GM12872 (cell line): ENCODE data around the gene ABCA2.

Source experiments
- TF ChIP-seq, protein P1 (sequence below): IDR thresholded peaks from 3 replicates; pipeline ENCODE4 v1.5.1; 2011; ENCODE audit warnings: low read depth, mild to moderate bottlenecking, low read length, moderate library complexity; ENCODE audit not compliant: insufficient read depth

Gene ABCA2, protein sequence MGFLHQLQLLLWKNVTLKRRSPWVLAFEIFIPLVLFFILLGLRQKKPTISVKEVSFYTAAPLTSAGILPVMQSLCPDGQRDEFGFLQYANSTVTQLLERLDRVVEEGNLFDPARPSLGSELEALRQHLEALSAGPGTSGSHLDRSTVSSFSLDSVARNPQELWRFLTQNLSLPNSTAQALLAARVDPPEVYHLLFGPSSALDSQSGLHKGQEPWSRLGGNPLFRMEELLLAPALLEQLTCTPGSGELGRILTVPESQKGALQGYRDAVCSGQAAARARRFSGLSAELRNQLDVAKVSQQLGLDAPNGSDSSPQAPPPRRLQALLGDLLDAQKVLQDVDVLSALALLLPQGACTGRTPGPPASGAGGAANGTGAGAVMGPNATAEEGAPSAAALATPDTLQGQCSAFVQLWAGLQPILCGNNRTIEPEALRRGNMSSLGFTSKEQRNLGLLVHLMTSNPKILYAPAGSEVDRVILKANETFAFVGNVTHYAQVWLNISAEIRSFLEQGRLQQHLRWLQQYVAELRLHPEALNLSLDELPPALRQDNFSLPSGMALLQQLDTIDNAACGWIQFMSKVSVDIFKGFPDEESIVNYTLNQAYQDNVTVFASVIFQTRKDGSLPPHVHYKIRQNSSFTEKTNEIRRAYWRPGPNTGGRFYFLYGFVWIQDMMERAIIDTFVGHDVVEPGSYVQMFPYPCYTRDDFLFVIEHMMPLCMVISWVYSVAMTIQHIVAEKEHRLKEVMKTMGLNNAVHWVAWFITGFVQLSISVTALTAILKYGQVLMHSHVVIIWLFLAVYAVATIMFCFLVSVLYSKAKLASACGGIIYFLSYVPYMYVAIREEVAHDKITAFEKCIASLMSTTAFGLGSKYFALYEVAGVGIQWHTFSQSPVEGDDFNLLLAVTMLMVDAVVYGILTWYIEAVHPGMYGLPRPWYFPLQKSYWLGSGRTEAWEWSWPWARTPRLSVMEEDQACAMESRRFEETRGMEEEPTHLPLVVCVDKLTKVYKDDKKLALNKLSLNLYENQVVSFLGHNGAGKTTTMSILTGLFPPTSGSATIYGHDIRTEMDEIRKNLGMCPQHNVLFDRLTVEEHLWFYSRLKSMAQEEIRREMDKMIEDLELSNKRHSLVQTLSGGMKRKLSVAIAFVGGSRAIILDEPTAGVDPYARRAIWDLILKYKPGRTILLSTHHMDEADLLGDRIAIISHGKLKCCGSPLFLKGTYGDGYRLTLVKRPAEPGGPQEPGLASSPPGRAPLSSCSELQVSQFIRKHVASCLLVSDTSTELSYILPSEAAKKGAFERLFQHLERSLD (N-terminal part only)

DNA sequence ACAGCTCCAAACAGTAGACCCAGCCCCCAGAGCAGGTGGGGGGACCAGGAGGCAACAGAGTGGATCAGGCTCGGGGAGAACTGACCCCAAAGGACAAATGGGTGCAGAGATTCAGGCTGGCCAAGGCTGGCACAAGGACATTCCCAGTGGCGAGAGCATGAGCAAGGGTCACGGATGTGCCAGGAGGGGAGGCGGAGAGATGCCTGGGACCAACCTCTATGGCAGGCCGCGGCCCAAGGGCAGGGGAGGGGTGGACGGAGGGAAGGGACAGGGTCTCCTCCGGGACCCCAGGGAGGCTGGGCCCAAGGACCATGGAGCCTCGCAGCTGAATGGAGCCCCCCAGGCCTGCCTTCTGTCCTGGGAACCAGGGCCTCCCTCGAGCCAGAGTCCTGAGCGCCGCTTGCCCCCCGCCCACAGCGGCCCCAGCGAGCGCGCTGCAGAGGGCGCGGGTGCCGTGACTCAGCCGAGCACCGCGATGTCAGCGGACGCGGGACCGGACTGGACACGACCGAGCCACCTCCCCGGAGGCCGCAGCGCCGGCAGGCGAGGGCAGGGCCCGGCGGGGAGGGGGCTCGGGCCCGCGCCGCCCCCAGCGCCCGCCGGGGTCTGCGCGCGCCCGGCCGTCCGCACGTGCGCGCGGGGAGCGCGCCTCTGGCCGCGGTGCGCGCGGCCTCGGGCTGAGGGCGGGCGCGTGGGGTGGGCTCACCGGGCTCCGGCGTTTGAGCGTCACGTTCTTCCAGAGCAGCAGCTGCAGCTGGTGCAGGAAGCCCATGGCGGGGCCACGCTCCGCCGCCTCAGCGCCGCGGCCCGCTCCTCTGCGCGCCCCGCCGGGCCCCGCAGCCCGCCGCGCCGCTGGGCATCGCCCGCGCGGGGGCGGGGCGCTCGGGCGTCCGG is at the start of gene ABCA2:
TSS of gene ABCA2 (minus strand) at position 869 of the 894 bp plus-strand sequence. CDS start at position 772, 97 bp downstream.
- TF ChIP-seq, protein P1, sequence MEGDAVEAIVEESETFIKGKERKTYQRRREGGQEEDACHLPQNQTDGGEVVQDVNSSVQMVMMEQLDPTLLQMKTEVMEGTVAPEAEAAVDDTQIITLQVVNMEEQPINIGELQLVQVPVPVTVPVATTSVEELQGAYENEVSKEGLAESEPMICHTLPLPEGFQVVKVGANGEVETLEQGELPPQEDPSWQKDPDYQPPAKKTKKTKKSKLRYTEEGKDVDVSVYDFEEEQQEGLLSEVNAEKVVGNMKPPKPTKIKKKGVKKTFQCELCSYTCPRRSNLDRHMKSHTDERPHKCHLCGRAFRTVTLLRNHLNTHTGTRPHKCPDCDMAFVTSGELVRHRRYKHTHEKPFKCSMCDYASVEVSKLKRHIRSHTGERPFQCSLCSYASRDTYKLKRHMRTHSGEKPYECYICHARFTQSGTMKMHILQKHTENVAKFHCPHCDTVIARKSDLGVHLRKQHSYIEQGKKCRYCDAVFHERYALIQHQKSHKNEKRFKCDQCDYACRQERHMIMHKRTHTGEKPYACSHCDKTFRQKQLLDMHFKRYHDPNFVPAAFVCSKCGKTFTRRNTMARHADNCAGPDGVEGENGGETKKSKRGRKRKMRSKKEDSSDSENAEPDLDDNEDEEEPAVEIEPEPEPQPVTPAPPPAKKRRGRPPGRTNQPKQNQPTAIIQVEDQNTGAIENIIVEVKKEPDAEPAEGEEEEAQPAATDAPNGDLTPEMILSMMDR: no peak

DNA sequence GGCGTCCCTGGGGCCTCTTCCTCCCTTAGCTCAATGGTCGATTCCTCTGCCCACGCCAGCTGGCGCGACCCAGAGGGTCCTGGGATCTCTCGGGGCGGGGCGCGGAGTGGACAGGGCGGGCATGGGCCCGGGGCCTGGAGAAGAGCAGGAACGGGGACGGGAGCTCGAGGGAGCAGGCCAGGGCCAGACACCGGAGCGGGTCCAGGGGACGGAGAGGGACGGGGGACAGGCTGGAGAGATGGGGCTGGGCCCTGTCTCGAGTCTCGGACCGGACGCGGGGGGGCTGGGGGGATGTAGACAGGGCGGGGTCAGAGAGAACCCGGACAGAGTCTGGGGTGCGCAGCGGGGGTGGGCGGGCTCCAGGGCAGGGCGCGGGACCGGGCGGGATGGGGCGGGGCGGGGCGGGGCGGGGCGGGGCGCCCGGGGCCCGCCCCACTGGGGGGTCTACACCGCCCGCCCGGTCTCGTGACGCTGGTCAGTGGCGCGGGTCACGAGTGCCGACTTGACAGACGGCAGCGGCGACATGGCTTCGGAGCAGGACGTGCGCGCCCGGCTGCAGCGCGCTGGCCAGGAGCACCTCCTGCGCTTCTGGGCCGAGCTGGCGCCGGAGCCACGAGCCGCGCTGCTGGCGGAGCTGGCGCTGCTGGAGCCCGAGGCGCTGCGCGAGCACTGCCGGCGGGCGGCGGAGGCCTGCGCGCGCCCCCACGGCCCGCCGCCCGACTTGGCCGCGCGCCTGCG is 49.1 kb upstream of the ABCA2 start, which contains the start of gene UAP1L1:
TSS of gene UAP1L1 (plus strand) at position 508 of the 738 bp plus-strand sequence. CDS start at position 524, 16 bp downstream.
- TF ChIP-seq, protein P1: no peak

DNA sequence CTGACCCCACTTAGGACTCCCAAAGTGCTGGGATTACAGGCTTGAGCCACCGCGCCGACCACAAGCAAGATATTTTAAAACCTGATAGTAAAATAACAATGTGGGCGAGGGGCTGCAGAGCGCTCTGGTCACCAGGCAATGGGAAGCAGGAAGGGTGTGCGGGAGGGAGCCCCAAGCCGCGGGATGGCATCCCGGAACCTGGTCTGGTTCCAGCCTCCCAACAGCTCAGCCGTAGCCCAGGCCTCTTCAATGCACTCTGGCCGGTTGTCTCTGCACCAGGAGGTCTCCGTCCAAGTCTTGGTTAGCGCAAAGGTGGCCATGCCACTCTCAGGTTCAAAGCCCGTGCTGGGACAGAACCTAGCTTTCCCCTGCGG is 48.6 kb upstream of the ABCA2 start:
- TF ChIP-seq, protein P1: no peak

DNA sequence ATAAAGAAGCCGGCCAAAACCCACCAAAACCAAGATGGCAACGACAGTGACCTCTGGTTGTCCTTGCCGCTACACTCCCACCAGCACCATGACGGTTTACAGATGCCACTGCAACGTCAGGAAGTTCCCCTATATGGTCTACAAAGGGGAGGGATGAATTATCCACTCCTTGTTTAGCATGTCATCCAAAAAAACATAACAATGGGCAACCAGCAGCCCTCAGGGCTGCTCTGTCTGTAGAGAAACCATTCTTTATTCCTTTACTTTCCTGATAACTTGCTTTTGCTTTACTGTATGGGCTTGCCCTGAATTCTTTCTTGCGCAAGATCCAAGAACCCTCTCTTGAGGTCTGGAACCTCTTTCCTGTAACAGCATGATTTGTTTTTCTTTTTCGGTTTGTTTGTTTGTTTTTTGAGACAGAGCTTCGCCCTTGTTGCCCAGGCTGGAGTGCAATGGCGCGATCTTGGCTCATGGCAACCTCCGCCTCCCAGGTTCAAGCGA is 47.3 kb upstream of the ABCA2 start:
- TF ChIP-seq, protein P1: no peak

DNA sequence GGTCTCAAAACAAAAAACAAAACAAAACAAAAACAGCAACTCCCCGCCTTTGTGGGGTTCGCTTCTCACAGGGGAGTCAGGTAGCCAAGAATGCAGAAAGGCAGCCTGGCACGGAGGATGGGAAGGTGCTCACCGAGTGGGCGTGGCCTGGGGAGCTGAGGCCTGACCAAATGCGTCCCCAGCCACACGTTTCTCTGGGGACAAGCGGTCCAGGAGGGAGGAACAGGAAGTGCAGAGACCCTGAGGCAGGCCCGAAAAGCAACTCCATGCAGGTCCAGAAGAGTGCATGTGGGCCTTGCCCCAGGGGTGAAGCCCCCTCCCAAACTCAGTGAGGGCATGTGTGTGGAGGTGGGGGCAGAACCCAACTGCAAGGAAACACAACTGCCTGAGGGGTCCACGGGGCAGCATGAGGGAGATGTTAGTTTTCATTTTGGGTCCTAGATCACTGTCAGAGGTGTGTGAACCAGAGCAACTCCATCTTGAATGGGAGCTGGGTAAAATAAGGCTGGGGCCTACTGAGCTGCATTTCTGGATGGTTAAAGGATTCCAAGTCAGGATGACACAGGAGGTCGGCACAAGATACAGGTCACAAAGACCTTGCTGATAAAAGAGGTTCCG is 46.7 kb upstream of the ABCA2 start:
- TF ChIP-seq, protein P1: no peak
